Caki2 (cell line): Measurements from ENCODE around the gene CDC73. TPM values are rescaled to one million over a fixed set of nuclear protein-coding genes. Genes with fewer than 3 reads are reported as not detected.
"Not testable (repeated sequence)": the region's sequence is repeated elsewhere in the genome, so short reads cannot be mapped to it uniquely, and the experiment has no call there.

Source experiments
- DNase-seq: peaks from one replicate; pipeline ENCODE4 v3.0.0-alpha.2; 2015; ENCODE audit warnings: low read depth
- in situ Hi-C: cut with HindIII; loops from 2 replicates; pipeline ENCODE4 v1.10.0; 2016; ENCODE audit warnings: low sequenced_read_pairs, low pct_unique_long_range_greater_than_20kb, mixed read lengths
- total RNA-seq: library from RNA; depleted of rRNA; stranded (reverse); fragments of >200 nt; shearing (Covaris generic); gene quantifications from 2 replicates; pipeline ENCODE4 v1.2.3, GENCODE V29; 2014; ENCODE audit warnings: low replicate concordance

CDC73 gene
- total RNA-seq, 1 experiment from 2014 or later: 17.1 TPM

- in situ Hi-C loops: no loop called here
- no peak for DNase-seq
Observed at GRCh38 chr1:193260056-193260745, 138.4 kb downstream of the CDC73 start.

- in situ Hi-C loops: no loop called here
- DNase-seq: no peak
Observed at GRCh38 chr1:193260896-193261295, 139.1 kb downstream of the CDC73 start.

GRCh38 chr1:193262661-193263060 is 140.8 kb downstream of the CDC73 start:
- no peak for DNase-seq
- in situ Hi-C loops: no loop called here

- in situ Hi-C loops: no loop called here
- DNase-seq: no peak
Observed at GRCh38 chr1:193264313-193265065, 142.7 kb downstream of the CDC73 start.

- in situ Hi-C loops: no loop called here
- DNase-seq: no peak
Observed at GRCh38 chr1:193265716-193266115, 143.9 kb downstream of the CDC73 start.

- DNase-seq, in situ Hi-C loops: not testable (repeated sequence)
Observed at GRCh38 chr1:193266794-193267193, 145.0 kb downstream of the CDC73 start.

GRCh38 chr1:193270996-193271395 is 149.2 kb downstream of the CDC73 start:
- in situ Hi-C loops: no loop called here

GRCh38 chr1:193275773-193276172 is 153.9 kb downstream of the CDC73 start:
- in situ Hi-C loops: no loop called here

More at GRCh38 chr1:193270996-193271395, 149.2 kb downstream of the CDC73 start:
- DNase-seq: no peak

GRCh38 chr1:193278968-193279367 is 157.1 kb downstream of the CDC73 start:
- DNase-seq: no peak
- in situ Hi-C loops: no loop called here

More at GRCh38 chr1:193275773-193276172, 153.9 kb downstream of the CDC73 start:
- no peak for DNase-seq

- in situ Hi-C loops: no loop called here
Observed at GRCh38 chr1:193281894-193282293, 160.1 kb downstream of the CDC73 start.

GRCh38 chr1:193283016-193283415 is 161.2 kb downstream of the CDC73 start:
- in situ Hi-C loops: no loop called here
- DNase-seq: peak; percentile 5

More at GRCh38 chr1:193281894-193282293, 160.1 kb downstream of the CDC73 start:
- DNase-seq: no peak

- DNase-seq: no peak
- in situ Hi-C loops: no loop called here
Observed at GRCh38 chr1:193284219-193284618, 162.4 kb downstream of the CDC73 start.

- in situ Hi-C loops: no loop called here
- no peak for DNase-seq
Observed at GRCh38 chr1:193285641-193286040, 163.8 kb downstream of the CDC73 start.

GRCh38 chr1:193288548-193289080 is 166.8 kb downstream of the CDC73 start:
- in situ Hi-C loops, DNase-seq: not testable (repeated sequence)

- in situ Hi-C loops: no loop called here
- DNase-seq: no peak
Observed at GRCh38 chr1:193293726-193294125, 171.9 kb downstream of the CDC73 start.

- in situ Hi-C loops: no loop called here
- DNase-seq: no peak
Observed at GRCh38 chr1:193299038-193299437, 177.2 kb downstream of the CDC73 start.

GRCh38 chr1:193301746-193302145 is 179.9 kb downstream of the CDC73 start:
- in situ Hi-C loops: no loop called here
- DNase-seq: no peak

- in situ Hi-C loops: no loop called here
- no peak for DNase-seq
Observed at GRCh38 chr1:193303849-193304248, 182.0 kb downstream of the CDC73 start.
